Stimulated activated CD8-positive, alpha-beta memory T cell treated with anti-CD3 and anti-CD28 coated beads, Interleukin-7, amount 100 ng/mL, for 4 hours (primary cell): ENCODE measurements around the gene CCDC69.
A peak's percentile ranks its signal among the peaks of the same experiment; 100 is the strongest.
"Not testable (repeated sequence)": the region's sequence is repeated elsewhere in the genome, so short reads cannot be mapped to it uniquely, and the experiment has no call there.

Source experiments
- DNase-seq, 2 donors: peaks; one replicate each; pipeline ENCODE4 v3.0.0-alpha.2; 2020; ENCODE audit warnings: low read depth in 2 of 2

The CCDC69 gene

GRCh38 chr5:151222054-151222789, 1.7 kb downstream of the CCDC69 start:
- no peak for DNase-seq

GRCh38 chr5:151221574-151221973, 2.3 kb downstream of the CCDC69 start:
- DNase-seq: no peak

- no peak for DNase-seq
These were observed 4.1 kb downstream of the CCDC69 start for GRCh38 chr5:151219789-151220188.

- DNase-seq: no peak
These were observed 4.8 kb downstream of the CCDC69 start for GRCh38 chr5:151219138-151219537.

DNA sequence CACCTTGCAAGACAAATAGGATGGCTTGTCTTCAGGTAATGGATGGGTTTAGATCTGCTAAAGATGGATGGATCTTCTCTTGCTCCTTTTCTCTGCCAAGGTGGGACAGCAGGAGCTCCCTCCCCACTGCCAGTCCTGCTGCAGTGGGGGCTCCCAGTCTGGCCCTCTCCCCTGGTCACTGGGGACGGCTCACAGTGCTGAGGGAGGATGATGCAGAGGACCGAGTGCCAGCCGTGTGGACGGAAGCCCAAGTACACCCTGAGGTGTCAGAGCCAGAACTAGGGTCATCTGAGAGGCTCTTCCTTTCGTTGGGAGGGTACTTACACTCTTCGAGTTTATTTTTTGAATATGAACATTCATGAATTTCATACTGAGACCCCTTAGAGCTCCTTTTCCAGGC, 5.7 kb downstream of the CCDC69 start:
- DNase-seq: no peak

DNA sequence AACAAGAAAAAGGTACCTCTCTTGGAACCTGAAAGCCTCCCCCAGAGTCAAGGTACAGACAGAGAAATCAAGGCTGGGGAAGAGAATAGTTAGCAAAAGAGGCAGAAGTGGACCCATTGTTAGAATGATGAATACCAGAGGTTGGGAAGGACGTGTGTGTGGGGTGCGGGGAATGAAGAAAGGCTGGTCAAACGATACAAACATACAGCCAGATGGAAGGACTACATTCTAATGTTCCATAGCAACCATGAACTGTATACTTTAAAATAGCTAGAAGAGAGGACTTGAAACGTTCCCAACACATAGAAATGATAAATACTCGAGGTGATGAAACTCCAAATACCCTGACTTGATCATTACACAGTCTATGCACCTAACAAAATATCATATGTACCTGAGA, 7.1 kb downstream of the CCDC69 start:
- no peak for DNase-seq

DNA sequence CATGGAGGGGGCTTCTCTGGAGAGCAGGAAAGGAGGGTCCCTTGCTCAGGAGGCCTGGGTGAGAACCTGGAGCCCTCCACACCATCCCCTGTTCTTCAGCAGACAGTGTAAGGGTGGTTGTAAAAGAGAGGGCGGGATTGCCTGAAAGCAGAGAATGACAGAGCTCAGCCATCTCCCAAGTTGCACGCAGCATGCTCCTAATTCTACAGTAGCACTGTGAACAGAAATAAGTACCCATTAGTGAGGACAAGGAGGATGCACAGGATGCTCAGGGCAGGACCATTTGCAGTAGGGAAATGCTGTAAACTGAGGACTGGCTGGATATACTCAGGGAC, 8.4 kb downstream of the CCDC69 start:
- DNase-seq: no peak

- DNase-seq: no peak
These were observed 9.0 kb downstream of the CCDC69 start for GRCh38 chr5:151214614-151215545.

GRCh38 chr5:151213803-151214613, 9.9 kb downstream of the CCDC69 start:
- peak; percentile 65 to 79 for DNase-seq

DNA sequence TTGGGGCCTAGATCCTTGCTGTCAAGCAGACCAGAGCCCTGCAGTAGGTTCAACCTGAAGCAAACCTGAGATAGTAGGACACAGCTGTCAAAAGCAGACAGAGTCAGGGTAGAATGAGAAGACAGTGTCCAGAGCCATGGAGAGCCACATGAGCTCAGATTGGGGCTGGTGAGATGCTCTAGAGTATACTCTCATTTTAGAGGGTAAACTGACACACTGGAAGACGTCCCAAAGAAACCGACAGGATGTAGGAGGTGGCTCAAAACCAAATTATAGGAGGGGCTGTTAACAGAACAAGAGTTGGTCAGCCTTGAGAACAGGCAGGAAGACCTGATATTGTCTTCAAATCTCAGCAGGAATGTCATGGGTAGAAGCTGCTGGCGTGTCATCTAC, 11.5 kb downstream of the CCDC69 start:
- no peak for DNase-seq

DNA sequence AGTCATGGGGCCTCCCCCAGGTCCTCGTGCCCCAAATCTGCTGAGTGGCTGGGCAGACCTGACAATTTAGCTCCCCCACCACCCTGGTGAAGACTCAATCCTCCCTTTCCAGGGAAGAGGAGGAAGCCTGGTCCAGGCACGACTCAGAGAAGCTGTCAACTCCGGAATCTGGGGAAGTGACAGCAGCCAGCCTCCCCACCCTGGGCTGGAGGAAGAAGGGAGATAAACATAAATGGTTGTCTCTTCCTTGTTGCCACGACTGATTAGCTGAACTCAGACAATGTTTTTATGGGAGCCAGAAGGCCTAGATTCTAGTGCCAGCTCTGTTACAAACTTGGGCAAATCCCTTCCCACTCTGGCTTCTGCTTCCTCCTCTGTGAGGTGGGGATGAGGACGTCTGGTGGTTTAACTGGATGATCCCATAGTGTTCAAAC, 15.4 kb downstream of the CCDC69 start:
- DNase-seq: no peak

DNA sequence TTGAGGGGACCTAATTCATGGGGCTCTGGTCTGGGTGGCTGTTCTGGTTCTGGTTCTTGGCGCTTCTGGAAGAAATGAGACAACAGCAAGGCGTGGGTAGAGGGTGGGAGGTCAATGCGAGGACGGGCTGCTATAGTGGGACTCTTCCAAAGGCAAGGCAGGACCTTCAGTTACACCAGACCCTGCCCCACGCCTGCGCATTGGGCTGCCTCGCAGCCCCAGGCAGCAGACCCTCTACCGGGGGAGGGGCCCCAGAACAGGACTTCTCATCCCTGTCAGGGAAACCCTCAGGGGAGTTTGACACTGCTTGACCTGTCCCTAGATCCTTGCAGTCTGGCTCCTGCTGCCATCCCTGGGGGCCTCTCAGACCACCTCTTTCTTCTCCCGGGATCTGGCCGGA, 18.5 kb downstream of the CCDC69 start:
- no peak for DNase-seq

DNA sequence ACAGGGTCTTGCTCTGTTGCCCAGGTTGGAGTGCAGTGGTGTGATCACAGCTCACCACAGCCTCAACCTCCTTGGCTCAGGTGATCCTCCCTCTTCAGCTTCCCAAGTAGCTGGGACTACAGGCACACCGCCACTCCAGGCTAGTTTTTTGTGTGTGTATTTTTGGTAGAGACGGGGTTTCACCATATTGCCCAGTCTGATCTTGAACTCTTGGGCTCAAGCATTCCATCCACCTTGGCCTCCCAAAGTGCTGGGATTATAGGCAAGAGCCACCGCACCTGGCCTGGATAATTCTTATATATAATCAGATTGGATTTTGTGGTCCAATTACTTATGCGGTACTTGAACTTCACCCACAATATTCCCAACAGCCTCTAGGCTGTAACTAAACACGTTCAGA, 19.8 kb downstream of the CCDC69 start:
- DNase-seq: no peak

DNA sequence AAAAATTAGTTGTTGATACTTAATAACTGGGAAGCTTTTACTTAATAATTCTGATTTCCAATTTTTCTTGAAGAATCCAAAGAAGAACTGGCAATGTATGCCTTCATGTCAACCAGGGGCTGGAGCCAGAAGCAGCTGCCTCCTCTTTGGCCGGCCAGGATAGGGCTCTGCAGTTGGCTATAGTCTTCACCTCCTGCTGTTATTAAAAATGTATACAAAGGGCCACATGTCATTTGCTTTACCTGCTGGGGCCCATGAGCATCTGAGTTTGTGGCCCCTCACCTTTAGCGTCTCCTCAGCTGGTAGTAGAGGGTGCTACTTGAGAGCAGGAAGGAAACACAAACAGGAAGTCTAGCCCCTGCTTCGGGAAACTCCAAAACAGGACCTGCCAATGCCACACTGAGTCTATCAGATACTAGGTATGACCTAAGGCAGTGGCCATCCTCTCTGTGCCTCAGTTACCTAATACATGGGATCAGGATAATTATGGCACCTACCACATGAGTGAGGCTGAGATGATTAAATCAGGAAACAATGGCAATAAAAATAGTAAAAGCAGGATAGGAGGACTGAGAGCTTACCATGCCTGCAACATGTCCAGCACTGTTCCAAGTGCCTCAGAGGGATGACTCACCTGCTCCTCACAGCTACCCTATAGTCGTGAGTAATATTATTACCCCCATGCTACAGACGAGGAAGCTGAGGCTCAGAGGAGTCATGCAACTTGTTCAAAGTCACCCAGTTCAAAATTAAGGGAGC, 21.3 kb downstream of the CCDC69 start:
- peak in 1 of 2 donors; percentile 24 for DNase-seq

GRCh38 chr5:151200913-151201595, 22.8 kb downstream of the CCDC69 start:
- no peak for DNase-seq

DNA sequence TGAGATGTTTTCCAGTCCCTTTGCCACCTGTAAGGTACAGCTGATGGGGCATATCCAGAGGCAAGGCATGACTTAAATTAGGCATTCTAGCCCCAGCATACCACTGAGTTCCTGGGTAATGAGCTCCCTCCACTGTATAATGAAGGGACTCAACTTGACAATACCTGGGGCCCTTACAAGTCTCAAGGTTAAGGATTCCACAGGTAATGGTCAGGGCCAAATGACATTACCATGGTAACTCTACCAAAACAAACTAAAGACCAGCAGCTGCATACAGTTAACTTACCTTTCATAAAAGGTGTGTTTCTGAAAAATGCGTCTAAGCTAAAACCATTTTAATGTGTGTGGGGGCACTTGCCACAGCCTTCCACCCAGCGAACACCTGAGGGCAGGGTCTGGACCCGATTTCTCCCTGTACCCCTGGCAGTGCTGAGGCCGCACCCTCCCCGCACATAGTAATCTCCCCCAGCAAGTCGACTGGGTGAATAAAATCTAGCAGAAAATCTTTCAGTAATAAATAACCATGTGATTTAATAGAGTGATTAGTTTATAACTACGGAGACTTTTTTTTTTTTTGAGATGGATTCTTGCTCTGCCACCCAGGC, 24.2 kb downstream of the CCDC69 start:
- DNase-seq: no peak

GRCh38 chr5:151198861-151199260, 25.0 kb downstream of the CCDC69 start:
- DNase-seq: no peak

DNA sequence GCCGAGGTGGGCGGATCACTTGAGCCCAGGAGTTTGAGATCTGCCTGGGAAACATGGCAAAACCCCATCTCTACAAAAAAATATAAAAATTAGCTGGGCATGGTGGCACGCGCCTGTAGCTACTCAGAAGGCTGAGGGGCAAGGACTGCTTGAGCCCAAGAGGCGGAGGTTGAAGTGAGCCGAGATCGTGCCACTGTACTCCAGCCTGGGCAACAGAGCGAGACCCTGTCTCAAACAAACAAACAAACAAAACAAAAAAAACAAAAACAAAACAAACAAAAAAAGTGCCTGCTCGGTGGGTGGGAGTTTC, 26.6 kb downstream of the CCDC69 start:
- not testable (repeated sequence) for DNase-seq

DNA sequence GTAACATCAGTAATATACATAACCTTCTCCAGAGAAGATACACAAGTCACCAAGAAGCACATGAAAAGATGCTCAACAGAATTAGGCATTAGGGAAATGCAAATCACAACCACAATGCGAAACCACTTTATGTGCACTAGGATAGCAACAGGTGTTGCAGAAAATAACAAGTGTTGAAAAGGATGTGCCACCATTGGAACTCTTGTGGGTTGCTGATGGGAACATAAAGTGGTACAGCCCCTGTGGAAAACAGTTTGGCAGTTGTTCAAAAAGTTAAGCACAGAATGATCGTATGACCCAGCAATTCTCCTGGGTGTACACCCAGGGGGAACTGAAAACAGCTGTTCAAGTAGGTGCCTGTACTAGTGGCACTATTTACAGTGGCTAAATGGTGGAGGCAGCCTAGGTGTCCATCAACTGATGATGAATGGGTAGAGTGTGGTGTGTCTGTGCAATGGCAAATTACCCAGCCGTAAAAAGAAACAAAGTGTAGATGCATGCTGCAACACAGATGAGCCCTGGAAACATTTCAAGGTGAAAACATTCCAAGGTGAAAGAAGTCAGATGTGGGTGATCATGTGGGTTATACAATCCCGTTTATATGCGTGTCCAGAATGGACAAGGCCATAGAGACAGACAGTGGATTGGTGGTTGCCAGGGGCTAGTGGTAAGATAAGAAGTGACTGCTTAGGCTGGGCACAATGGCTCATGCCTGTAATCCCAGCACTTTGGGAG, 27.2 kb downstream of the CCDC69 start:
- no peak for DNase-seq

GRCh38 chr5:151195622-151196021, 28.3 kb downstream of the CCDC69 start:
- DNase-seq: peak; percentile 32 to 43
